SK-N-MC (cell line): ENCODE results near the gene NUP133.

Experiments
- EZH2 ChIP-seq: fragments of 200-600 bp; sonication (generic); IDR thresholded peaks from one replicate; pipeline ENCODE4 v1.6.1; 2017; ENCODE audit warnings: antibody characterized with exemption
- POLR2AphosphoS5 ChIP-seq: IDR thresholded peaks from 2 replicates; pipeline ENCODE4 v1.6.1; 2012; ENCODE audit warnings: mild to moderate bottlenecking, low read depth, low read length, borderline replicate concordance

DNA sequence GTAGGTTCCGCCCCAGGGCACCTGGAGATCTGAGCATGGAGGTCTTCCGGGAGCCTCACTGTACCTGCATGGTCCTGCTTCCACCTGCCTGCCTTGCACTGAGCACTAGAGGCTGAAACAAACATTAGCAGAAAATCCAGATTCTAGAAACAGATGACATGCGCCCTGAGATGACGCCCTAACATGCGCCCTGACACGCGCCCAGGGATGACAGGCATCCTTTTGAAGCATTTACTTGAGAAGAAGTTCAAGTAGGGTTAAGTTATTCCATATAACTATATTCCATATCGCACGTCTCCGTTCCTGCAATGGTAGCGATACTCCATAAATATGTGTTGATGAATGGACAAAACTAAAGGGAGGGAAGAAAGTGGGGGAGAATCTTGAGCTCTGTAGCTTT, 87.9 kb downstream of the NUP133 start:
- TF ChIP-seq EZH2 (no peak), POLR2AphosphoS5 (no peak)
